ENCODE results near the gene GARIN5A.

Gene GARIN5A

DNA sequence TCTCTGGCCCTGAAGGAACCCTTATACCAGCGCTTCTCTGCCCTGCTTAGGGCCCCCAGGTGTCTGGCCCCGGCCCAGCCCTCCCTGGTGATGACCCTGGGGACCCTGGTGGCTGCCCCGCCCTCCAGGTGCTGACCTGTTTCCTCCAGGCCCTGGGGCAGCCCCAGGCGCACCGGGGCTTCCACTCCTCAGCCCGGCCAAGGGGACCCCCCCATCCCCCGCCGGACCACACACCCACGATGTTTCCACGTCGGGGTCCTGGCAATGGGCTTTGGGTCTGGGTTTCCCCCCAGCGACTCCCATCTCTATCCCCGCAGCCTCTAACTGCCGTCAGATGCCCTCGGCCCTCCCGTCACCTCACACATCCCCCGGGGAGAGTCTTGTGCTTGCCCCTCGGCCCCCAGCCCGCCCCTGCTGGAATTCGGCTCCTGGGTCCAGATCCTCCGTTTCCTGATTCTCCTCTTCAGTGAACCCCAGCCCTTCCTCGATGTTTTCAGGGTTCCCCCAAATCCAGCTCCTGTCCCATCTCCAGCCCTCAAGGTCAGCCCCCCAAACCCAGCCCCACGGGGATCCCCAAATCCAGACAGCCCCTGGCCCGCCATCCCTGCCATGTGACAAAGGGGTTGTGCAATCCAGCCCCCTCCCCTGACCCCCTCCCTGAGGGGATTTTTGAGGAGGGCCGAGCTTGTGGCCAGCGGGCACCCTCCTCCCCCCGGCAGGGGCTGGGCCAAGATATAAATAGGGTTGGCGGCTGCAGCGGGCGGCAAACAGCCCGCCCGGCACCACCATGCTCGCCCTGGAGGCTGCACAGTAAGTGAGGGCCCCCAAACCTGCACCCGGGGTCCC lies 58.2 kb downstream of the GARIN5A start, which contains the start of gene SPIB:
Gene SPIB (plus strand): TSS at position 763 of the 846 bp plus-strand sequence. CDS start 25 bp downstream, at position 788.
- no peak for DNase-seq (ENCODE audit: low read depth in 2 of 3, low spot score in 2 of 3)

DNA sequence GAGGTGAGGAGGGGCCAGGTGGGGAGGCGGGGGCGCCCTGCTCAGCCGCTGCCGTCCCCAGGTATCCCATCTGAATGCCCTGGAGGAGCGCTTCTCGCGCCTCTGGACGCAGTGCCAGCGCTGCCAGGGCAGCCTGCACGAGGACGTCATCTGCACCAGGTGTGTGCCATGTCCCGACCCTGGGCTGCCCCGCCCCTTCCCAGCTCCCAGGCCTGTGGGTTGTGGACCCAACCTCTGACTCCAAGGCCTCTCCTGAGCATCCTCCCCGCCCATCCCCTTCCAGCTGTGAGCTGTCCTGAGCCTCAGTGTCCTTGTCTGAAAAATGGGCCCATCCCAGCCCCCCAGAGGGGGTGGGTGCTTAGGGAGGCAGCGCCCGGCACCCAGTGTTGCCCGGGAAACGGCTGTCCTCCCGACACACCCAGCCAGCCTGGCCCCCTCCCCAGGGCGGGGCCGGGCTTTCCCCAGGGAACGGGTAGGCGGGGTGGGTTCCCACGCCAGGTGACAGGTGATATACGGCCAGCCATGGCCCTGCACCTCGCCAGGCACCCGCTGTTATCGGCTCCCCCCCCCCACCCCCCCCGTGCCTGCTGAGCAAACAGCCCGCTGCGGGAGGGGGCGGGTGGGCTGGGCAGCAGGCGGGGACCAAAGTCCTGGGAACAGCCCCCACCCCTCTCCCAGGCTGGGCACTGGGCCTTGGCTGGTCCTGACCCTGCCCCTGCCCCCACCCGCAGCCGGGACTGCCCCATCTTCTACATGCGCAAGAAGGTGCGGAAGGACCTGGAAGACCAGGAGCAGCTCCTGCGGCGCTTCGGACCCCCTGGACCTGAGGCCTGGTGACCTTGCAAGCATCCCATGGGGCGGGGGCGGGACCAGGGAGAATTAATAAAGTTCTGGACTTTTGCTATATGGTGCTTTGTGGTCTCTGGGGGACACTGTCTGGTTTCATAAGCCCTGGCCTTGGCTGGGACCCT lies 59.3 kb downstream of the GARIN5A start:
- no peak for DNase-seq (ENCODE audit: low read depth in 2 of 3, low spot score in 2 of 3)
